ENCODE measurements around the gene DCLK1. TPM values are rescaled to one million over a fixed set of nuclear protein-coding genes. Genes with fewer than 3 reads are reported as not detected.

DCLK1 gene
- total and polyA plus RNA-seq, 4 donors: 0.04 to 0.56 (median 0.20) TPM

DNA sequence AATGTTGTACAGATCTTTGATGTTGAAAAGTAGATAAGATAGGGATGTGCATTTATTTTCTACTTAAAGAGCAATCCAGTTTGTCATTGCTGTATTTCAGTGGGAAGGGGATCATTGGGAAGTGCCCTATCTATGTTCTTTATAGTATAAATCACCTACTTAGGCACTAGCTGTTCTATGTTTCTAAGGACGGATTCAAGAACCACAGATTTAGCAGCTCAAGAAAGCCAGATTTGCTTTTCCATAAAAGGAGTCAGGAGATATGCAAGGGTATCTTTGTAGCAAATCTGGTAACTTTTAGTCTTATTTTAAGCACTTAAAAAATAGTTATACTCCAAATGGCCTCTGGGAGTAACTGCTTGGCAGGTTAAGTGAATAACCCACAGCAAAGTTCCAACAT lies 23.7 kb downstream of the DCLK1 start:
- TF ChIP-seq, protein P1, sequence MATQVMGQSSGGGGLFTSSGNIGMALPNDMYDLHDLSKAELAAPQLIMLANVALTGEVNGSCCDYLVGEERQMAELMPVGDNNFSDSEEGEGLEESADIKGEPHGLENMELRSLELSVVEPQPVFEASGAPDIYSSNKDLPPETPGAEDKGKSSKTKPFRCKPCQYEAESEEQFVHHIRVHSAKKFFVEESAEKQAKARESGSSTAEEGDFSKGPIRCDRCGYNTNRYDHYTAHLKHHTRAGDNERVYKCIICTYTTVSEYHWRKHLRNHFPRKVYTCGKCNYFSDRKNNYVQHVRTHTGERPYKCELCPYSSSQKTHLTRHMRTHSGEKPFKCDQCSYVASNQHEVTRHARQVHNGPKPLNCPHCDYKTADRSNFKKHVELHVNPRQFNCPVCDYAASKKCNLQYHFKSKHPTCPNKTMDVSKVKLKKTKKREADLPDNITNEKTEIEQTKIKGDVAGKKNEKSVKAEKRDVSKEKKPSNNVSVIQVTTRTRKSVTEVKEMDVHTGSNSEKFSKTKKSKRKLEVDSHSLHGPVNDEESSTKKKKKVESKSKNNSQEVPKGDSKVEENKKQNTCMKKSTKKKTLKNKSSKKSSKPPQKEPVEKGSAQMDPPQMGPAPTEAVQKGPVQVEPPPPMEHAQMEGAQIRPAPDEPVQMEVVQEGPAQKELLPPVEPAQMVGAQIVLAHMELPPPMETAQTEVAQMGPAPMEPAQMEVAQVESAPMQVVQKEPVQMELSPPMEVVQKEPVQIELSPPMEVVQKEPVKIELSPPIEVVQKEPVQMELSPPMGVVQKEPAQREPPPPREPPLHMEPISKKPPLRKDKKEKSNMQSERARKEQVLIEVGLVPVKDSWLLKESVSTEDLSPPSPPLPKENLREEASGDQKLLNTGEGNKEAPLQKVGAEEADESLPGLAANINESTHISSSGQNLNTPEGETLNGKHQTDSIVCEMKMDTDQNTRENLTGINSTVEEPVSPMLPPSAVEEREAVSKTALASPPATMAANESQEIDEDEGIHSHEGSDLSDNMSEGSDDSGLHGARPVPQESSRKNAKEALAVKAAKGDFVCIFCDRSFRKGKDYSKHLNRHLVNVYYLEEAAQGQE (IDR thresholded peaks at IDR 0.05): no peak
- no peak for TF ChIP-seq SP1 (IDR thresholded peaks at IDR 0.05)
- TF ChIP-seq YY1 (IDR thresholded peaks at IDR 0.05): no peak
- no peak for TF ChIP-seq EGR1 (IDR thresholded peaks at IDR 0.05; ENCODE audit: low read depth in 2 of 2)
- no peak for TF ChIP-seq RAD21 (IDR thresholded peaks at IDR 0.05)
- no peak for TF ChIP-seq FOXA1 (IDR thresholded peaks at IDR 0.05)
- no peak for TF ChIP-seq NR2F2 (IDR thresholded peaks at IDR 0.05)
- TF ChIP-seq GABPA (IDR thresholded peaks at IDR 0.05 in 1 of 2, conservative IDR thresholded peaks at IDR 0.05 in 1 of 2): no peak
- TF ChIP-seq FOXA2 (IDR thresholded peaks at IDR 0.05): no peak
- no peak for TF ChIP-seq HNF4A (conservative IDR thresholded peaks at IDR 0.05)
- TF ChIP-seq, protein P2, sequence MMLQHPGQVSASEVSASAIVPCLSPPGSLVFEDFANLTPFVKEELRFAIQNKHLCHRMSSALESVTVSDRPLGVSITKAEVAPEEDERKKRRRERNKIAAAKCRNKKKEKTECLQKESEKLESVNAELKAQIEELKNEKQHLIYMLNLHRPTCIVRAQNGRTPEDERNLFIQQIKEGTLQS (IDR thresholded peaks at IDR 0.05): no peak
- TF ChIP-seq HNF4G (IDR thresholded peaks at IDR 0.05): no peak
- TF ChIP-seq, protein P3, sequence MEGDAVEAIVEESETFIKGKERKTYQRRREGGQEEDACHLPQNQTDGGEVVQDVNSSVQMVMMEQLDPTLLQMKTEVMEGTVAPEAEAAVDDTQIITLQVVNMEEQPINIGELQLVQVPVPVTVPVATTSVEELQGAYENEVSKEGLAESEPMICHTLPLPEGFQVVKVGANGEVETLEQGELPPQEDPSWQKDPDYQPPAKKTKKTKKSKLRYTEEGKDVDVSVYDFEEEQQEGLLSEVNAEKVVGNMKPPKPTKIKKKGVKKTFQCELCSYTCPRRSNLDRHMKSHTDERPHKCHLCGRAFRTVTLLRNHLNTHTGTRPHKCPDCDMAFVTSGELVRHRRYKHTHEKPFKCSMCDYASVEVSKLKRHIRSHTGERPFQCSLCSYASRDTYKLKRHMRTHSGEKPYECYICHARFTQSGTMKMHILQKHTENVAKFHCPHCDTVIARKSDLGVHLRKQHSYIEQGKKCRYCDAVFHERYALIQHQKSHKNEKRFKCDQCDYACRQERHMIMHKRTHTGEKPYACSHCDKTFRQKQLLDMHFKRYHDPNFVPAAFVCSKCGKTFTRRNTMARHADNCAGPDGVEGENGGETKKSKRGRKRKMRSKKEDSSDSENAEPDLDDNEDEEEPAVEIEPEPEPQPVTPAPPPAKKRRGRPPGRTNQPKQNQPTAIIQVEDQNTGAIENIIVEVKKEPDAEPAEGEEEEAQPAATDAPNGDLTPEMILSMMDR (IDR thresholded peaks at IDR 0.05; ENCODE audit: low read depth, low read length, missing input control): no peak
- TF ChIP-seq, protein P4, sequence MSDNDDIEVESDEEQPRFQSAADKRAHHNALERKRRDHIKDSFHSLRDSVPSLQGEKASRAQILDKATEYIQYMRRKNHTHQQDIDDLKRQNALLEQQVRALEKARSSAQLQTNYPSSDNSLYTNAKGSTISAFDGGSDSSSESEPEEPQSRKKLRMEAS (IDR thresholded peaks at IDR 0.05): no peak
- TF ChIP-seq, protein P5, sequence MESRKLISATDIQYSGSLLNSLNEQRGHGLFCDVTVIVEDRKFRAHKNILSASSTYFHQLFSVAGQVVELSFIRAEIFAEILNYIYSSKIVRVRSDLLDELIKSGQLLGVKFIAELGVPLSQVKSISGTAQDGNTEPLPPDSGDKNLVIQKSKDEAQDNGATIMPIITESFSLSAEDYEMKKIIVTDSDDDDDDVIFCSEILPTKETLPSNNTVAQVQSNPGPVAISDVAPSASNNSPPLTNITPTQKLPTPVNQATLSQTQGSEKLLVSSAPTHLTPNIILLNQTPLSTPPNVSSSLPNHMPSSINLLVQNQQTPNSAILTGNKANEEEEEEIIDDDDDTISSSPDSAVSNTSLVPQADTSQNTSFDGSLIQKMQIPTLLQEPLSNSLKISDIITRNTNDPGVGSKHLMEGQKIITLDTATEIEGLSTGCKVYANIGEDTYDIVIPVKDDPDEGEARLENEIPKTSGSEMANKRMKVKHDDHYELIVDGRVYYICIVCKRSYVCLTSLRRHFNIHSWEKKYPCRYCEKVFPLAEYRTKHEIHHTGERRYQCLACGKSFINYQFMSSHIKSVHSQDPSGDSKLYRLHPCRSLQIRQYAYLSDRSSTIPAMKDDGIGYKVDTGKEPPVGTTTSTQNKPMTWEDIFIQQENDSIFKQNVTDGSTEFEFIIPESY (IDR thresholded peaks at IDR 0.05): no peak

DNA sequence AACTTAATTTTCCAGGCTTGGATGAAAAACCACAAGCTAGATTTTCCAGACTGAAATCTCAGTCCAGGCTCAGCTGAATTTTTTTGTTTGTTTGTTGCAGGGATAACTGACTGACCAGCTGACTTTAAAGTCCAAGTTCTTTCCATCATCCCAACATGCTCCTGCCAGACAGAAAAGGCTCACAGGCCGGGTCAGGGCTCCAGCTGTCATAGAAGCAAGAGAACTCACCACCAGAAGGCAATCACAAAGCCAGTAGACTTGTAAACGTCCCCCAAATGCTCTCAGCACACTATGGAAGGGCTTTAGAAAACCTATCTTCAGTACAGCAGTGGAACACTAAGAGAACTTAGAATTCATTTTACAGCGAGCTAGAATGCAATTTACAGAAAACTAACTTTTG lies 25.5 kb downstream of the DCLK1 start:
- H3K27ac ChIP-seq (ENCODE audit: low read depth in 1 of 2, low read length in 2 of 2): no peak overlapping the region
- no peaks in the 10 kb centered on the region for H3K4me1 ChIP-seq (ENCODE audit: control insufficient read depth in 4 of 4, insufficient read depth in 4 of 4, low read length in 3 of 4)
- no peaks in the 10 kb centered on the region for H3K9me3 ChIP-seq (ENCODE audit: control insufficient read depth in 4 of 4, low read length in 3 of 4)
- peaks cover 0 to 4% (median 2%) of the 10 kb centered on the region in 4 donors for H3K27me3 ChIP-seq (ENCODE audit: control insufficient read depth in 4 of 4, insufficient read depth in 4 of 4, low read length in 3 of 4)
- TF ChIP-seq RXRA (IDR thresholded peaks at IDR 0.05) (no peak), FOXA1 (IDR thresholded peaks at IDR 0.05) (no peak), TAF1 (conservative IDR thresholded peaks at IDR 0.05) (no peak), EGR1 (IDR thresholded peaks at IDR 0.05; ENCODE audit: low read depth in 2 of 2) (no peak), RAD21 (IDR thresholded peaks at IDR 0.05) (no peak)
- TF ChIP-seq, protein P4 (IDR thresholded peaks at IDR 0.05): no peak
- TF ChIP-seq, protein P2 (IDR thresholded peaks at IDR 0.05): no peak
- H3K4me3 ChIP-seq (ENCODE audit: low read depth in 1 of 3, low read length in 3 of 3): no peak overlapping the region
- H3K36me3 ChIP-seq (ENCODE audit: control insufficient read depth in 4 of 4, insufficient read depth in 3 of 4, low read depth in 1 of 4, low read length in 3 of 4): no peaks in the 10 kb centered on the region
- no peak overlapping the region for H3K9ac ChIP-seq (ENCODE audit: low read depth in 1 of 2, low read length in 2 of 2)
- no peak for DNase-seq (ENCODE audit: low spot score)
- WGBS: 39% methylated on average over 3 of the region's 3 CpGs

More for the DNA sequence above, 23.7 kb downstream of the DCLK1 start:
- no peak overlapping the region for H3K9ac ChIP-seq (ENCODE audit: low read depth in 1 of 2, low read length in 2 of 2)
- H3K9me3 ChIP-seq (ENCODE audit: control insufficient read depth in 4 of 4, low read length in 3 of 4): no peaks in the 10 kb centered on the region
- H3K27ac ChIP-seq (ENCODE audit: low read depth in 1 of 2, low read length in 2 of 2): no peak overlapping the region
- 67% methylated on average over 1 of the region's 1 CpG for WGBS
- no peak overlapping the region for H3K4me3 ChIP-seq (ENCODE audit: low read depth in 1 of 3, low read length in 3 of 3)
- no peak for DNase-seq (ENCODE audit: low spot score)
- no peaks in the 10 kb centered on the region for H3K4me1 ChIP-seq (ENCODE audit: control insufficient read depth in 4 of 4, insufficient read depth in 4 of 4, low read length in 3 of 4)
- no peaks in the 10 kb centered on the region for H3K36me3 ChIP-seq (ENCODE audit: control insufficient read depth in 4 of 4, insufficient read depth in 3 of 4, low read depth in 1 of 4, low read length in 3 of 4)
- peaks cover 0 to 4% (median 1%) of the 10 kb centered on the region in 4 donors for H3K27me3 ChIP-seq (ENCODE audit: control insufficient read depth in 4 of 4, insufficient read depth in 4 of 4, low read length in 3 of 4)
